GM21619 (cell line): ENCODE results near the gene ACVR2B.

Experiments used
- ATAC-seq: cut with Tn5 transposase; IDR thresholded peaks from one replicate; pipeline ENCODE4 v1.9.1; 2021; ENCODE audit not compliant: unreplicated experiment

The ACVR2B gene

GRCh38 chr3:38480930-38481329, 27.2 kb downstream of the ACVR2B start:
- no peak for ATAC-seq

- ATAC-seq, result no peak
Observed at GRCh38 chr3:38482951-38483350, 29.3 kb downstream of the ACVR2B start.

- ATAC-seq, result peak; percentile 98
Observed at GRCh38 chr3:38487323-38487722, 33.6 kb downstream of the ACVR2B start.

- ATAC-seq, result no peak
Observed at GRCh38 chr3:38488949-38489348, 35.3 kb downstream of the ACVR2B start.

GRCh38 chr3:38489766-38490165, 36.1 kb downstream of the ACVR2B start:
- no peak for ATAC-seq

DNA sequence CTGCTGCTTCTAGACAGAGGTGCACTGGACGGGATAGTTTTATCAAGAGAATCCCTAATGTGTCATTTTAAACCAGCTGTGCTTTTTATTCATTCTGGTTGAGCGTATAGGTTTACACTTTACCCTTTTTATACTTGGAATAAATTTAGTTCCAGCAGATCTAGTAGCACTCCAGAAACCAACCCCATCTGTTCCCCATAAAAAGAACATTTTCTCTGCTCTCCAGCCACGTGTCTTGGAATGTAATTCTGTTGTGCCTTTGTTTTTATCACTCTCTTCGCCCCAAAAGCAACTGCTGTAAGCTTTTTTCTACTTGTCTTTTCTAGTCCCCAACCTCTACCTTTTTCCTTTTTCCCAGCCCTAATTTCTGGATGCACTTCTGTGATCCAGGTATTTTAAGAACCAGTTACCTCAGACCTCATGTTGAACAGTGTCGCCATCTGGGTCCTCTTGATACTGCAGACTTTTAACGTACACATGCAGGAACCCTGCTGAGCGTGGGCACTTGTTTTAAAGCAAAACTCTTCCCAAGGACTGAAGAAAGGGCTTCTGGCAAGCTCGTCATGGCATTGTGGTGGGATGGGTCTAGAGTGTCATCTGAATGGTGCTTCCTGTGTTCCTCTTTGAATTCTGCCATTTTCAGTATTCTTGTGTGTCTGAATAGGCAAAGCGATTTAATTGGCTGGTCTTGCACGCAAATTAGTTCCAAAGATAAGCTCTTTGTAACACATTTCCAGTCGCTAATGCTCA, 36.8 kb downstream of the ACVR2B start:
- no peak for ATAC-seq

GRCh38 chr3:38491215-38491614, 37.5 kb downstream of the ACVR2B start:
- ATAC-seq, result no peak

DNA sequence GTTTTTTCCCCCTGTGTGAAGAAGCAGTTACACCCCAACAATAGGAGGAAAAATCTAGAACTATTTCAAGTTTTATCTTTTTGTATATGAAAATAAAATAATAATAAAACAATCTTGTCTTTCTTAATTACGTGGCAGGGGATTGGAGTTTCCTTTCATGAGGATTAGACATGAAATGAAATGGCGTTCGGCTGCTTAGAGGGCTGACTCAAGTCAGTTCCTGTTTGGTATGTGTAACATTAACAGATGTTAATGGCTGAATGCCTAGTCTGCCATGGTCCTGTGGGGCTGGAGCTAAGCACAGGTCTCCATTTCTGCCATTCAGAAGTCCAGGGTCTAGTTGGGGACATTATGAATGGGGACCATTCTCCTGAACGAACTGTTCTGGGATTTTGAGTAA, 39.3 kb downstream of the ACVR2B start:
- no peak for ATAC-seq

DNA sequence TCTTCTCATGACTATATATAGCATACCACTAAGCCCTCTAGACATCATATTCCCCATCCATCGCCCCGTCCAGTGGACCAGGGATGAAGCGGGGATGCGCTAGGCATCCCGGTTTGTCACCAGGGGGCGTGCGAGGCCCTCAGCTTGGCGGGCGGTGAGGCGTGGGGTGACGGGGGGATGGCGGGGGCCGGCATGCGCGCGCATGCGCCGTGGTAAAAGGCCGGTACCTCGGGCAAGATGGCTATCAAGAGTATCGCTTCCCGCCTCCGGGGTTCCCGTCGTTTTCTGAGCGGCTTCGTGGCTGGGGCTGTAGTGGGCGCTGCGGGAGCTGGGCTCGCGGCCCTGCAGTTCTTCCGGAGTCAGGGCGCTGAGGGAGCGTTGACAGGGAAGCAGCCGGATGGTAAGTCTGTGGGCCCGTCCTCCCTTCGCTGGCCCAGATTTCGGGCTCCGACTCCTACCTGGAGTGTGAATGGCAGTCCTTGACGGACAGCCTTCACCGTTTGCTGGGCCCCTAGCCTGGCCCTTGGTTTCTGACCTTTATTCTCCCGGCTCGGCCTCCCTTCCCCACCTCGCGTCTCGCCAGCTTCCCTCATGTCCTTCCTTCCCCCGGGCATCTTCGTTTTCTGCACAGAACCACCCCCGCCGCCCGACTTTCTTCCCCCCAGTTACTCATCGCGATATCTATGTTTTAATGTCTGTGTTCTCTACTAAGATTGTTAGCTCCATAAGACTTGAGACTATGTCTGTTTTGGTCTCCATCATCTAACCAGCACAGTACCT, 42.6 kb downstream of the ACVR2B start, which contains the start of gene EXOG:
Gene EXOG, plus strand, starts transcription at position 210 of the 780 bp plus-strand sequence. Its CDS starts 28 bp downstream, at position 238.
- peak; percentile 88 for ATAC-seq

- no peak for ATAC-seq
Observed at GRCh38 chr3:38497031-38497430, 43.3 kb downstream of the ACVR2B start.

DNA sequence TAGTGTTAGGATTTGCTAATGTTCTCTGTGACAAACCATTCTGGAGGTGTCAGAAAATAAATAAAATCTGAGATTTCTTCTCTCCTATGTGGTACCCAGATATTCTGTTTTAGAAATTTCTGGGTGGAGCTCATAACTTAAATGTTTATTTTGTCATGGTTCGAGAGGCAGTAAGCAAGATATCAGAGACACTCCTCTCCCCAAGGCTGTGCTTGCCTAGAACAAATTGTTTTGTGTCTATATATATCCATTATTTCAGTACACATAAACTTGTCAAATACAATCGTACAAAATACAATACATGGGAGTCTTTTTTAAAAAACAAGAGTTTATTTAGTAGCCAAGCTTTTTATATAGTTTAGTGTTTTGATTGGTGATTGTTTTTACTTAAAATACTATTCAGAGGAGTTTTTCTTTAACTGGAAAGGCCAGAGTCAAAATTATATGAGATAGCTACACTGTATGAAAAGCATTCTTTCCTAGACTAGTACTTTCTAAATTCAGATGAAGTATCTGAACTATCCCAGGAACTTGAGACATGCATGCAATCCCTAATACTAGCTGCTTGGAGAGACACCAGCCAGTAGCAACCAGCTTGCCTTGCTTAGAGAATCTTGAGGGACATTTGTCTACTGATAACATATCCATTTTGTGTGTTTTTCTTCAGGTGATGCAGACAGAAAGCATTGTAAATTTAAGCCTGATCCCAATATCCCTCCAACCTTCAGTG, 47.2 kb downstream of the ACVR2B start:
- no peak for ATAC-seq

DNA sequence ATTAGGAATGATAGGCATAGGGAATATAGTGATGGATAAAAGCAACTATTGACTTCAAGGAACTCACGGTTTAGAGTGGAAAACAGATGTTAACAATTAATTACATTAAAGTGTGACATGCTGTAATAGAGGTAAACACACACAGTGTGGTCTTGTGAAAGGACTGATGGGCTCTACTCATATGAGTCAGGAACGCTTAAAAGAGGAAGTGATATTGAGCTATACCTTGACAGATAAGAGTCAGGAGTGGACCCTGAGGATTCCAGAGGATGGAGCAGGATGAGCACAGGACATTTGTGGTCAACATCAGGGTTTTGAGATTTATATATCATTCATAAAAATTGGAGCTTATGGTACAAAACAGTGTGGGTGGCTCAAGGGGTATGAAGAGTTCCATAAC, 53.4 kb downstream of the ACVR2B start:
- peak; percentile 99 for ATAC-seq

GRCh38 chr3:38509732-38510131, 56.0 kb downstream of the ACVR2B start:
- no peak for ATAC-seq

- no peak for ATAC-seq
Observed at GRCh38 chr3:38510631-38511030, 56.9 kb downstream of the ACVR2B start.

DNA sequence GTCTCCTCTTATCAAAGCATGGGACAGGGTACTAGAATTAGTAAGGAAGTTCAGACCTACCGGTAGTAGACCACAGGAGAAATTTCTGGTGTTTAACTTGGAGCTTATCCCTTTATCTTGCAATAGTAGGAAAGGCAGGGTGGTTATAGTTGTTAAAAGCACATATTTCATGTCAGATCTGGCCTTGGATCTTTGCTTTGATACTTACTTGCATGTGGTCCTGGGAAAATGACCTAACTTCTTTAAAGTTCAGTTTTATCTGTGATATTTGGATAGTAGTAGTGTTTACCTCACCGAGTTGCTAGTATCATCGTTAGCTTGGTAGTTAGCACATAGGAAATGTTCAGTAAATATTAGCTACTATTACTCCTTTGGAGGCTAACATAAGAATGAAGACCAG, 57.9 kb downstream of the ACVR2B start:
- no peak for ATAC-seq

DNA sequence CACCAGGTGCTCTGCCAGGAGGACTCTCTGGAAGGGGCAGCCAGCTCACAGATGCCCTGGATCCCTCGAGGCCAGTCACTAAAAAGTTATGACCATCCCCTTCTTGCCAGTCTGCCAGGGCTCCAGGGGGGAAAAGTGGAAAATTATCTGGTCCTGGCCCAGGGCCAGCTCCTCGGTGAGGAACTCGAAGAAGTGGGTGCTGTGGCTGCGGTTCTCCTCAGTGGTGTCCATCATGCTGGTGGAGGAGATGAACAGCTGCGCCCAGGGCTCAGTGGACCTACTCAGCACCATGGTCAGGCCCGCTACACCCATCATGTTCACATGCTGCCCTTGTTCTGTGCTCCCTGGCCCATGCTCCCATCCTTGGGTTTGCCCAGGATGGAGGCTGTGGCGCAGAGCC, 61.7 kb downstream of the ACVR2B start:
- ATAC-seq, result no peak

GRCh38 chr3:38516669-38517068, 63.0 kb downstream of the ACVR2B start:
- ATAC-seq, result no peak

- ATAC-seq, result no peak
Observed at GRCh38 chr3:38519000-38519399, 65.3 kb downstream of the ACVR2B start.

DNA sequence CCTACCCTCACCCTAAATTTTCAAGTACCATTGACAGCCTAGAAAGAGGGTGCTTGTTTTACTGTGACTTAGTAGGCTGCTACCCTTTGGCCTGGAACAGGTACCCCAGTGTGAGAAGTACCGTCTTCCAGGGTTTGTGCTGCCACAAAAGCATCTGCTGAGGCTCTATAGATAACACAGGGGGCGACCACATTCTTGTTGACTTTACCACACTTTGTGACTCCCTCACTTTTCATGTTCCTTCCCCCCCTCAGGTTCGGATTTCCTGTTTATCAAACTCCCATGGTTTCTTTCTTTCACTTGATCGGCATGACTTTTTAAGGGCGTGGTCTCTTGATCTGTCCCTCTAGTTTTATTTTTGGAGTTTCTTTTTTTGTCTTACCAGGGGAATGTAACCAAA, 66.0 kb downstream of the ACVR2B start:
- no peak for ATAC-seq

GRCh38 chr3:38521391-38521987, 67.8 kb downstream of the ACVR2B start:
- ATAC-seq, result peak; percentile 56

GRCh38 chr3:38522002-38522401, 68.3 kb downstream of the ACVR2B start:
- no peak for ATAC-seq
